Stomach (tissue), 9 donors: ENCODE results near the gene ADAM12. TPM values are rescaled to one million over a fixed set of nuclear protein-coding genes. Genes with fewer than 3 reads are reported as not detected.

Experiments
- DNase-seq, 2 donors: peaks; one replicate each; pipeline versions ENCODE4 v3.0.0 to v3.0.0-alpha.2; 2013 to 2019
- H3K27ac ChIP-seq, 5 donors: fragments of 200-600 bp in 4 of 5; sonication (generic) in 4 of 5; one replicate each; pipeline ENCODE4 v1.5.1; 2013 to 2019; ENCODE audit warnings: mild to moderate bottlenecking in 1 of 5, moderate library complexity in 1 of 5
- H3K27me3 ChIP-seq, 3 donors: fragments of 200-600 bp; sonication (generic); one replicate each; pipeline ENCODE4 v1.5.1; 2017 to 2019; ENCODE audit warnings: mixed run types in 1 of 3
- H3K36me3 ChIP-seq, 4 donors: fragments of 200-600 bp; sonication (generic); 1 replicate in 3 of 4; 2 replicates in 1 of 4; pipeline ENCODE4 v1.5.1; 2016 to 2019
- H3K4me1 ChIP-seq, 4 donors: fragments of 200-600 bp; sonication (generic); one replicate each; pipeline ENCODE4 v1.5.1; 2016 to 2019
- H3K4me3 ChIP-seq, 4 donors: fragments of 200-600 bp; sonication (generic) in 3 of 4; one replicate each; pipeline ENCODE4 v1.5.1; 2016 to 2019; ENCODE audit warnings: mild to moderate bottlenecking in 1 of 4
- H3K9me3 ChIP-seq, 4 donors: fragments of 200-600 bp; sonication (generic); one replicate each; pipeline ENCODE4 v1.5.1; 2016 to 2019
- EP300 ChIP-seq: sonication (generic); formaldehyde crosslinking; IDR thresholded peaks from one replicate; pipeline ENCODE4 v1.6.1; 2017; ENCODE audit warnings: antibody characterized with exemption
- POLR2A ChIP-seq, 4 donors: fragments of 450-650 bp; IDR thresholded peaks; one replicate each; pipeline ENCODE4 v1.6.1; 2016; ENCODE audit warnings: antibody characterized with exemption in 4 of 4, control low read depth in 2 of 4, mild to moderate bottlenecking in 1 of 4, moderate library complexity in 1 of 4
- POLR2AphosphoS5 ChIP-seq, 3 donors: sonication (generic); formaldehyde crosslinking; IDR thresholded peaks; one replicate each; pipeline ENCODE4 v1.6.1; 2016; ENCODE audit warnings: antibody characterized with exemption in 3 of 3
- whole genome bisulfite sequencing, 5 donors: extraction: QIAGEN DNeasy Blood & Tissue Kit in 3 of 5; methylation state at CpG; one replicate each; pipeline versions ENCODE4 v1.1.5 to v1.1.7; 2013 to 2018; 5-methylcytosine and 5-hydroxymethylcytosine counted together
- intact Hi-C: fragments of 100-400 bp; cut with DNase I; formaldehyde crosslinking; loops from one replicate; pipeline ENCODE4 v1.15.1; 2023; ENCODE audit warnings: low total_unique reads
- polyA plus RNA-seq, 3 donors: library from polyadenylated mRNA; stranded (reverse); fragments of 200-250 nt; gene quantifications; one replicate each; pipeline ENCODE4 v1.2.3, GENCODE V29; 2013
- total RNA-seq, 5 donors: library from RNA; depleted of rRNA; stranded (reverse); fragments of >200 nt; gene quantifications; one replicate each; pipeline versions ENCODE4 v1.1.0 to v1.2.3, GENCODE V29; 2014 to 2016
- TF ChIP-seq, protein P1 (sequence below), 7 experiments: fragments of 450-650 bp in 4 of 7; fragments of 200-600 bp in 3 of 7; sonication (generic) in 3 of 7; IDR thresholded peaks; one replicate each; pipeline ENCODE4 v1.5.1; 2016 to 2019; ENCODE audit warnings: antibody characterized with exemption in 7 of 7, control low read depth in 2 of 7, mild to moderate bottlenecking in 1 of 7
- donor health status: healthy with polysubstance abuse.
- donor health status: Bipolar disorder and iron deficiency.
- donor health status: healthy.

The ADAM12 gene
- total and polyA plus RNA-seq, 8 donors = 0.03 to 6.4 (median 0.50) TPM; not detected in 3

DNA sequence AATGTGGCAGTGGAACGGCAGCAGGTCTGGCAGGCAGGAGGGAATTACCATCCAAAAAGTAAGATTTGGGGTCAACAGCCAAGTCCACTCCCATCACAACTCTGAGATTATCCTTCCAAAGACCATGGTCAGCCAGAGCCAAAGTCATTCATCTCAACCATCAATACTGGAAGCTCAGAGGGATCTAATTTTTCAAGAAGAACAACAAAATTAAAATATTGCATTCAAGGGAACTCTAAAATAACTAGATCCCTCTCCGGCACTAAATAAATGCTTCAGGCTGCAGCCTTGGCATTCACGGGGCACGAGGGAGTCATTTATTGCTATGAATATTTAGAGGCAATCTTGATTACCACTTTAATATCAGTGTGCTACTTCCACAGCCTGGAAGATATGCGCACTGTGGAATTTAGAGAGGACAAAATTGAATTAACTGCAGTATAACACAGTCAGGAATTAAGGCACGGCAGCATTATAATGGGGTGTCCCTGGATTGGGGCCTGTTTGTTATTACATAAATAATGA lies 102.0 kb downstream of the ADAM12 start:
- Histone ChIP-seq H3K36me3 (no peaks in the 10 kb centered on the region), H3K4me3 (no peak overlapping the region), H3K27ac (no peak overlapping the region), H3K4me1 (no peaks in the 10 kb centered on the region), H3K9me3 (no peaks in the 10 kb centered on the region), H3K27me3 (no peaks in the 10 kb centered on the region)
- WGBS, 5 donors = 79 to 92% (median 88%) methylated on average over 6 of the region's 6 CpGs
- DNase-seq = no peak
- intact Hi-C loops = no loop called here
- TF ChIP-seq POLR2AphosphoS5 (IDR thresholded peaks at IDR 0.05) (no peak), EP300 (no peak), POLR2A (IDR thresholded peaks at IDR 0.05) (no peak)
- TF ChIP-seq, protein P1, sequence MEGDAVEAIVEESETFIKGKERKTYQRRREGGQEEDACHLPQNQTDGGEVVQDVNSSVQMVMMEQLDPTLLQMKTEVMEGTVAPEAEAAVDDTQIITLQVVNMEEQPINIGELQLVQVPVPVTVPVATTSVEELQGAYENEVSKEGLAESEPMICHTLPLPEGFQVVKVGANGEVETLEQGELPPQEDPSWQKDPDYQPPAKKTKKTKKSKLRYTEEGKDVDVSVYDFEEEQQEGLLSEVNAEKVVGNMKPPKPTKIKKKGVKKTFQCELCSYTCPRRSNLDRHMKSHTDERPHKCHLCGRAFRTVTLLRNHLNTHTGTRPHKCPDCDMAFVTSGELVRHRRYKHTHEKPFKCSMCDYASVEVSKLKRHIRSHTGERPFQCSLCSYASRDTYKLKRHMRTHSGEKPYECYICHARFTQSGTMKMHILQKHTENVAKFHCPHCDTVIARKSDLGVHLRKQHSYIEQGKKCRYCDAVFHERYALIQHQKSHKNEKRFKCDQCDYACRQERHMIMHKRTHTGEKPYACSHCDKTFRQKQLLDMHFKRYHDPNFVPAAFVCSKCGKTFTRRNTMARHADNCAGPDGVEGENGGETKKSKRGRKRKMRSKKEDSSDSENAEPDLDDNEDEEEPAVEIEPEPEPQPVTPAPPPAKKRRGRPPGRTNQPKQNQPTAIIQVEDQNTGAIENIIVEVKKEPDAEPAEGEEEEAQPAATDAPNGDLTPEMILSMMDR (IDR thresholded peaks at IDR 0.05) = no peak

DNA sequence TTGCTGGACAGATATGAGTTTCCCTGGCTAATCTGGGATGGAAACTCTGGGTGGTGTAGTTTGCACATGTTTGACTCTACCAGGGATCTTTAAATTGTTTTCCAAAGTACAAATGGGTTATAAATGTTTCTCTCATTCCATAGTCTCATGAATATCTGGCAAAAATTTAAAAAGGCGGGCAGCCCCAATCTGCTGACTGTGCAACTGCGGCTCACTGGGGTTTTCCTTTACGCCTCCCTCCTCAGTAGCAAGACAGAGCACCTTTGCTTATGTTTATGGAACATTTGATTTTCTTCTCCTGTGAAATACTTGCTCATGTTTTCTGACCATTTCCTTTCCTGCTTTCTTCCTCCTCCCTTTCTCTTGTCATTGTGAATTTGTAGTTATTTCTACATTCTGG lies 105.0 kb downstream of the ADAM12 start:
- WGBS, 5 donors = 89 to 95% (median 91%) methylated on average over 3 of the region's 3 CpGs
- H3K9me3 ChIP-seq = no peaks in the 10 kb centered on the region
- intact Hi-C loops = no loop called here
- no peak for DNase-seq
- H3K27me3 ChIP-seq = no peaks in the 10 kb centered on the region
- TF ChIP-seq POLR2A (IDR thresholded peaks at IDR 0.05) (no peak), EP300 (no peak), POLR2AphosphoS5 (IDR thresholded peaks at IDR 0.05) (no peak)
- TF ChIP-seq, protein P1 (IDR thresholded peaks at IDR 0.05) = no peak
- no peaks in the 10 kb centered on the region for H3K4me1 ChIP-seq
- H3K4me3 ChIP-seq = no peak overlapping the region
- no peaks in the 10 kb centered on the region for H3K36me3 ChIP-seq
- no peak overlapping the region for H3K27ac ChIP-seq

DNA sequence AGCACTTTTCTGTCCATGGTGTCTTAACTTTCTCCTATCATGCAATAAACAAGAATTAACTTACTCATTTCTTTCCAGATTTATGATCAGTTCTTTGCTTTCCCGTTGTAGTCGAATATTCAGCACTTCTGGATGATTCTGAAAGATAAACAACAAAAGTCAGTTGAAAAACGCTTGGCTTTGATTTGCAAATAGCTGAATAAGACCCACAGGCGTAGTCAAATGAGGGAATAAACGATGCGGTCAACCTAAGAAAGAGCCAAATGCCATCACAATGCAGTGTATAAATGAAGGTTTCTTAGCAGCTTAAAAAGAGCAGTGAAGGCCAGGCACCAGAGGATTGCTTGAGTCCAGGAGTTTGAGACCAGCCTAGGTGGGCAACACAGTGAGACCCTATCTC lies 109.4 kb downstream of the ADAM12 start:
- intact Hi-C loops = no loop called here
- DNase-seq = no peak
- Histone ChIP-seq H3K4me1 (no peaks in the 10 kb centered on the region), H3K36me3 (no peaks in the 10 kb centered on the region), H3K4me3 (no peak overlapping the region), H3K27ac (no peak overlapping the region), H3K9me3 (no peaks in the 10 kb centered on the region), H3K27me3 (no peaks in the 10 kb centered on the region)
- no peak for TF ChIP-seq EP300
- TF ChIP-seq POLR2AphosphoS5 (IDR thresholded peaks at IDR 0.05) = no peak
- 49 to 62% (median 50%) methylated on average over 6 of the region's 6 CpGs for WGBS, 5 donors

DNA sequence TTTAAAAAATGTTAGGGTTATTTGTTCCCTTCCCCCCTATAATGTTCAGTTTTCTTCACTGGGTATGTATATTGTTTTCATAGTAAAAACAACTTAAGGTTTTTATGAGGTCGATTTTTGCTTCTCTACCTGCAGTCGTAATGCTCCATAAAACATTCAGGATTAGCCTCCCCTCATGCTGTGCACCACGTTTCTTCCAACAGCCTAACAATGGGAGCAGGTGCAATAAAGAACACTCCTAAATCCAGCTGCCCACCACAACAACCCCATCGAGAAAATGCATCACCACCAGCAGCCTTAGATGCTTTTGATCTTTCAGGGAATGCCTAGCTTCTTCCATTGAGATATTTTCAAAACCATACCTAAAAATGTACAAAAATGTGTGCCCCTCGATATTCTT lies 111.1 kb downstream of the ADAM12 start:
- Histone ChIP-seq H3K27me3 (no peaks in the 10 kb centered on the region), H3K36me3 (no peaks in the 10 kb centered on the region), H3K27ac (no peak overlapping the region), H3K9me3 (no peaks in the 10 kb centered on the region), H3K4me1 (no peaks in the 10 kb centered on the region), H3K4me3 (no peak overlapping the region)
- intact Hi-C loops = no loop called here
- no peak for DNase-seq
- TF ChIP-seq, protein P1 (IDR thresholded peaks at IDR 0.05) = no peak
- TF ChIP-seq POLR2A (IDR thresholded peaks at IDR 0.05) (no peak), EP300 (no peak), POLR2AphosphoS5 (IDR thresholded peaks at IDR 0.05) (no peak)
- 36 to 52% (median 46%) methylated on average over 5 of the region's 5 CpGs for WGBS, 5 donors

DNA sequence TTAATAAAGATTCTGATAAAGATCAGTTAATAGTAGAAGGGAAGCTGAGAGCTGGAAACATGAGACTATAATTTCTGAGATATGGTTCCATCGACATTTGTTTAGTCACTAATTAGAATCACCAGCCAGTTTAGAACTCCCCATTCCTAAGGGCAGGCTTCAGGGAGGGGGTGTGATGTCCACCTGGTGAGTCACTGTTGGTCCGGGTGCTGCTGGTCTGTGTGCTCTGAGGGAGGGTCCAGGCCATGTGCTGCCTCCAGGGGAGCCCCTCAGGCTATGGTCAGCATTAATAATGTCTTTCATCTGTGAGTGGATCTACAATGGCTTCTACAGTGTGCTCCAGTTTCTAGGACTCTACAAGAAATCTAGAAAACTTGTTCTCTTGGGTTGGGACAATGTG lies 115.8 kb downstream of the ADAM12 start:
- no peaks in the 10 kb centered on the region for H3K36me3 ChIP-seq
- no peaks in the 10 kb centered on the region for H3K4me1 ChIP-seq
- H3K27ac ChIP-seq = no peak overlapping the region
- no peak for DNase-seq
- no peak for TF ChIP-seq POLR2A (IDR thresholded peaks at IDR 0.05)
- no peak for TF ChIP-seq EP300
- TF ChIP-seq, protein P1 (IDR thresholded peaks at IDR 0.05) = no peak
- TF ChIP-seq POLR2AphosphoS5 (IDR thresholded peaks at IDR 0.05) = no peak
- intact Hi-C loops = no loop called here
- no peak overlapping the region for H3K4me3 ChIP-seq
- no peaks in the 10 kb centered on the region for H3K9me3 ChIP-seq
- 71 to 87% (median 76%) methylated on average over 2 of the region's 2 CpGs for WGBS, 5 donors
- H3K27me3 ChIP-seq = no peaks in the 10 kb centered on the region
